Stimulated activated CD4-positive, alpha-beta T cell treated with anti-CD3 and anti-CD28 coated beads, Interleukin-12 subunit alpha, Interleukin-12 subunit beta, amount 100 ng/mL, for 48 hours (primary cell): Measurements from ENCODE around the gene AXDND1.
A peak's percentile ranks its signal among the peaks of the same experiment; 100 is the strongest.
"Not testable (repeated sequence)": the region's sequence is repeated elsewhere in the genome, so short reads cannot be mapped to it uniquely, and the experiment has no call there.

ENCODE experiments used
- DNase-seq, 3 donors: peaks; one replicate each; pipeline ENCODE4 v3.0.0-alpha.2; 2020; ENCODE audit warnings: low read depth in 2 of 3, low spot score in 1 of 3

The AXDND1 gene

DNA sequence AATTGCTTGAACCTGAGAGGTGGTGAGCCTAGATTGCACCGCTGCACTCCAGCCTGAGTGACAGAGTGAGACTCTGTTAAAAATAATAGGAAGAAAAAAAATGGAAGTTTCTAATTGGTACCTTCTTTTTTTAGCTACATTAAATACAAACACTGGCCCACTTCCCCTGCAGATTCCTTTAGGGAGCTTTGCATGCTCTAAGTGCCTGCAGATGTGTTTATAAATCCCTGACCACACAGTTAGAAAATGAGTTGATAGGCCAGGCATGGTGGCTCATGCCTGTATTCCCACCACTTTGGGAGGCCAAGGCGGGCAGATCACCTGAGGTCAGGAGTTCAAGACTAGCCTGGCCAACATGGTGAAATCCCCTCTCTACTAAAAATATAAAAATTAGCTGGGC is 4.1 kb upstream of the AXDND1 start:
- not testable (repeated sequence) for DNase-seq

DNA sequence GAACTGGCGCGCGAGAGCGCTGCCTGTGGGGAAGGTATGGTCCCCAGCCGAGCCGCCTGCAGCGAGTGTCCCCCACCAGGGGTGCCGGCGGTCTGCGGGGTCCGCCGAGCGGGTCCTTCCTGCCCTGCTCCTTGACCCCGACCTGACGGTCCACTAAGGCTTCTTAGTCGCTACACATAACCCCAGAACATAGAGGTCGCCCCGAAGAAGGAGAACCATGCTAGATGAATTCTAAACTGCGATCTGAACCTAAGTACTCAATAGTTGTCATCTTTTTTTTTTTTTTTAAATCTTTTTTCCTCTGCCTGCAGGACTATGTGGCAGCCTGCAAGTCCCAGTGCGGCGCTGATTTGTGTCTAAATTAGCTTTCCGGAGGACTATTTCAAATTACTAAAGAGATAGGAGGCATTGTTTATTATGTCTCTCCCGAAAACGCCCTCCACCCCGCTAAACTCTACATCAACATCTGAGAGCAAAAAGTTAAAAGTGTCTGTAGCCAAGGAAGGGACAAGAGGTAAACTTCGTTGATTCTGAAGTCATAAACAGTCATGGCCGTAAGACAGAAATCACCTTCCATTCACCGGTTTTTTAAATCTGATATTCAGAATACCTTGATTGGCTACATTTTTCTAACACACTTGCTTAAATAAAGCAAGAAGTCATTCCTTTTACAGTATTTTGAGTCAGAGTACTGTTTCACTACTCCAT is 476 bp downstream of the AXDND1 start:
- DNase-seq, result no peak

- peak in 1 of 3 donors; percentile 34 for DNase-seq
Observed at GRCh38 chr1:179369751-179370341, 4.1 kb downstream of the AXDND1 start.

- DNase-seq, result no peak
Observed at GRCh38 chr1:179372160-179372559, 6.4 kb downstream of the AXDND1 start.

DNA sequence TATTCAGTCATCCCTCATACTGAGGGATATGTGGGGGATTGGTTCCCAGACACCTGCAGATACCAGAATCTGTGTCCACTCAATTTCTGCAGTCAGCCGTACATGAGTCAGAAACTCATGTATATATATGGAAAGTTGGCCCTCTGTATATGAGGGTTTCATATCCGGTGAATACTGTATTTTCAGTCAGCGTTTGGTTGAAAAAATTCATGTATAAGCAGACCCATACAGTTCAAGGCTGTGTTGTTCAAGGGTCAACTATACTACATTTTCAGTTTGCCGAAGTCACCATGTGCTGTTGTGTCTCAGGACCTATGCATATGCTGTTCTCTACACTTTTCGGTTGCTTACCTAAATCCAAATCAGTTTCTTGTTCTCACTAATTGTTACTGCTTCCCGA is 10.5 kb downstream of the AXDND1 start:
- DNase-seq, result no peak

GRCh38 chr1:179380299-179380698 is 14.5 kb downstream of the AXDND1 start:
- no peak for DNase-seq

DNA sequence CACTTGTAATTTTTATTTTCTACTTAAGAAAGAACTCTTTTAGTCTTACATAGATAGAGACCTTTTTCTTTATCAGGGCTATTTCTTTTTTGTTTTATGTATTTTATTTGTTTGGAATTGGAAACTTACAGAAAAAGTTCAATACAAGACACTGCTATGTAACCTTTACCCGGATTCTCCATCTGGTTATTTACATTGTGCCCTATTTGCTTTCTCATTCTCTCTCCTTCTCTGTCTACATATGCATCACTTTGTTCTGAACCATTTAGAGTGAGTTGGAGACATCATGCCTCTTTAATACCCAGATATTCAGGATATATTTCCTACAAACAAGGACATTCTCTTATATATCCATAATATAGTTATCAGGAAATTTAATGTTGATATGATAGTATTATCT is 18.3 kb downstream of the AXDND1 start:
- DNase-seq, result no peak

GRCh38 chr1:179385510-179385909 is 19.7 kb downstream of the AXDND1 start:
- DNase-seq, result no peak

GRCh38 chr1:179393721-179394120 is 27.9 kb downstream of the AXDND1 start:
- DNase-seq, result no peak

DNA sequence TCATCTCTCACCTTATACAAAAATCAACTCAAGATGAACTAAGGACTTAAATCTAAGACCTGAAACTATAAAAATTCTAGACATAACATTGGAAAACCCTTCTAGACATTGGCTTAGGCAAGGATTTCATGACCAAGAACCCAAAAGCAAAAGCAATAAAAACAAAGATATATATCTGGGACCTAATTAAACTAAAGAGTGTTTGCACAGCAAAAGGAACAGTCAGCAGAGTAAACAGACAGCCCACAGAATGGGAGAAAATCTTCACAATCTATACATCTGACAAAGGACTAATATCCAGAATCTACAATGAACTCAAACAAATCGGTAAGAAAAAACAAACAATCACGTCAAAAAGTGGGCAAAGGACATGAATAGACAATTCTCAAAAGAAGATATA is 33.6 kb downstream of the AXDND1 start:
- DNase-seq, result not testable (repeated sequence)

- not testable (repeated sequence) for DNase-seq
Observed at GRCh38 chr1:179417760-179418159, 52.0 kb downstream of the AXDND1 start.

GRCh38 chr1:179418706-179419105 is 52.9 kb downstream of the AXDND1 start:
- DNase-seq, result not testable (repeated sequence)

DNA sequence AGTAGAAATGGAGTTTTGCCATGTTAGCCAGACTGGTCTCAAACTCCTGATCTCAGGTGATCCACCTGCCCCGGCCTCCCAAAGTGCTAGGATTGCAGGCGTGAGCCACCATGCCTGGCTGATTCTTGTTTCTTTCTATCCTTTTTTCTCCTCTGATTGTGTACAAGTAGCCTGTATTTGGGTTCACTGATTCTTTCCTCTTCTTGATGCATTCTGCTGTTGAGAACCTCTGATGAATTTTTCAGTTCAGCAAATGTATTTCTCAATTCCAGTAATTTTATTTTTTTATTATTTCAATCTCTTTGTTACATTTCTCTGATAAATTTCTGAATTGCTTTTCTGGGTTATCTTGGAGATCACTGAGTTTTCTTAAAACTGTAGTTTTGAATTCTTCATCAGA is 58.8 kb downstream of the AXDND1 start:
- no peak for DNase-seq

- no peak for DNase-seq
Observed at GRCh38 chr1:179425186-179425585, 59.4 kb downstream of the AXDND1 start.

GRCh38 chr1:179437171-179437570 is 71.4 kb downstream of the AXDND1 start:
- no peak for DNase-seq

- not testable (repeated sequence) for DNase-seq
Observed at GRCh38 chr1:179439646-179440045, 73.9 kb downstream of the AXDND1 start.

DNA sequence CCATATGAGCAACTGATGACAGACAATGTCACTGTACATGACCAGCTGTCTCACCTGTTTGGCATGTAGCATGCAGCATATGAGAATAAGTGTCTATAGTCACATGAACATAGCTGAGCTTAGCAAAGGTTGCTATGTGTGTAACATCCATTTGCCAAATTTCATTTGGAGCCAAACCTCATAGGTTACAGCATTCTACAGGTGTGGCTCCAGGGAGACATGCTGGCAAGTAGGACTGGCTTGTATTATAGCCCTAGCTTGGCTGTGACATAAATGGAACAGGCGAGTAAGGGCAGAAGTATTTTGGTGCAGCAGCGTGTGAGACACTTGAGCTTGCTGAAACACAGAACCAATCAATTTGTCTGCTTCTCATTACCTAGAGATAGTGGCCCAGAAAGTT is 74.5 kb downstream of the AXDND1 start:
- DNase-seq, result not testable (repeated sequence)

DNA sequence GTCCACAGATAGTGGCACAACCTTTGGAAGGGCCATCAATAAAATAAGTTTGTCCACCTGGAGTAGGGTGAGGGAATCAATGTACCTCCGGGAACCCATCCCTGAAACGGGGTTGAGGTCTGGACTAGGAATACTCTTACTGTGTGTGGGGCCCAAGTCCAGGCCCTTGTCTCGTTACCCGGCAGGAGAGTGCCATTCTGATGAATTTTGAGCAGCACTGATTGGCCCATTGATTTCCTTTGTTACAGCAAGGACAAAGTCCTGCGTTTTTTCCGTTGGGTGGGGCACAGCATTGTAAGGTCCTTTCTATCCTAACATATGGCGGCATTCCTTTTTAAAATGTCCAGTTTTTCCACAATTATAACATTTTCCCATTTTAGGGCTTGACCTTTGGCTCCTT is 75.2 kb downstream of the AXDND1 start:
- DNase-seq, result no peak

- no peak for DNase-seq
Observed at GRCh38 chr1:179441501-179441900, 75.7 kb downstream of the AXDND1 start.

DNA sequence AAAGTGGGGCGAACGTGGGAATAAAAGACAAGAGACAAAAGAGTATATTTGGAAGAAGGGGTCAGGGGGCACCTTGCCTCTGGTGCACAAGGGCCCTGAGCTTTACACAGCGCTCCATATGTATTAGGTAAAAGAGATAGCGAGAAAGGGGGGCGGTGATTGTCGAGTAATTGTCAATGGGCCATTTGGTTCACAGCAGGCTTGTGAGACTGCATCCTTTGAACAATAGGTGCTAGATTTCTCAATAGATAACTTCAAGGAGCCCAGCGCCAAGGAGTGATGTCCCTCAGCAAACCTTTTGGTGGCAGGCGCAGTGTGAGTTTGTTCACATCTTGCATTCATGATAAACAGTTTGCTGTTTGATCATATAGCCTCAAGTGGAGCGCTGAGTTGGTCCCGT is 77.1 kb downstream of the AXDND1 start:
- not testable (repeated sequence) for DNase-seq

- DNase-seq, result no peak
Observed at GRCh38 chr1:179445593-179445992, 79.8 kb downstream of the AXDND1 start.

GRCh38 chr1:179447489-179447888 is 81.7 kb downstream of the AXDND1 start:
- no peak for DNase-seq
